SK-N-SH (cell line): ENCODE data around the gene GPR107. TPM values are rescaled to one million over a fixed set of nuclear protein-coding genes. Genes with fewer than 3 reads are reported as not detected.
A peak's percentile ranks its signal among the peaks of the same experiment; 100 is the strongest.

Experiments
- CTCF ChIA-PET: fragments of 300-600, 350-600 bp; formaldehyde crosslinking; extraction: SDS; loops from one replicate; lab custom pipeline; 2021; lab: Yijun Ruan, JAX
- POLR2A ChIA-PET: fragments of 350-600 bp; sonication (Branson Sonifier 250); formaldehyde crosslinking; extraction: SDS; loops from one replicate; lab custom pipeline; 2020; ENCODE audit warnings: antibody characterized with exemption, inconsistent platforms; lab: Yijun Ruan, JAX
- DNase-seq: peaks from one replicate; pipeline ENCODE4 v3.0.0; 2012
- H2AFZ ChIP-seq: fragments of 200-600 bp; sonication (generic); 2 replicates; pipeline ENCODE4 v1.8.1; 2016; ENCODE audit warnings: antibody characterized with exemption, mild to moderate bottlenecking, low read depth
- H3F3A ChIP-seq: fragments of 200-600 bp; sonication (generic); replicated peaks from 2 replicates; pipeline ENCODE3; 2016; ENCODE audit warnings: antibody characterized with exemption, mild to moderate bottlenecking; ENCODE audit not compliant: insufficient read depth
- H3K27ac ChIP-seq, 2 experiments: fragments of 200-500 bp in 1 of 2; fragments of 200-600 bp in 1 of 2; sonication (Bioruptor generic) in 1 of 2; sonication (generic), shearing (Covaris generic) in 1 of 2; 2 replicates each; pipeline versions ENCODE4 v1.5.1 to v1.6.1; 2014 to 2016; ENCODE audit warnings: low read depth in 2 of 2, inconsistent platforms in 1 of 2, low read length in 1 of 2, mild to moderate bottlenecking in 1 of 2, mixed read lengths in 1 of 2
- H3K27me3 ChIP-seq: fragments of 200-600 bp; sonication (generic), shearing (Covaris generic); 2 replicates; pipeline ENCODE4 v1.6.1; 2016; ENCODE audit warnings: mixed run types; ENCODE audit not compliant: insufficient read depth
- H3K36me3 ChIP-seq, 2 experiments: fragments of 200-500 bp in 1 of 2; fragments of 200-600 bp in 1 of 2; sonication (Bioruptor generic) in 1 of 2; sonication (generic) in 1 of 2; replicated peaks in 1 of 2; 2 replicates each; pipeline versions ENCODE3 to v1.5.1; 2014 to 2016; ENCODE audit warnings: low read length in 1 of 2, mild to moderate bottlenecking in 1 of 2; ENCODE audit not compliant: insufficient read depth in 2 of 2, control insufficient read depth in 1 of 2
- H3K4me1 ChIP-seq, 2 experiments: fragments of 200-500 bp in 1 of 2; fragments of 200-600 bp in 1 of 2; sonication (Bioruptor generic) in 1 of 2; sonication (generic), shearing (Covaris generic) in 1 of 2; 2 replicates each; pipeline versions ENCODE4 v1.5.1 to v1.6.1; 2014 to 2016; ENCODE audit warnings: low read depth in 1 of 2, low read length in 1 of 2, mixed run types in 1 of 2; ENCODE audit not compliant: insufficient read depth in 2 of 2, control insufficient read depth in 1 of 2
- H3K4me2 ChIP-seq: fragments of 200-600 bp; sonication (generic), shearing (Covaris generic); 2 replicates; pipeline ENCODE4 v1.6.1; 2017; ENCODE audit warnings: mixed run types
- H3K4me3 ChIP-seq, 2 experiments: fragments of 200-500 bp in 1 of 2; fragments of 200-600 bp in 1 of 2; sonication (Bioruptor generic) in 1 of 2; sonication (generic), shearing (Covaris generic) in 1 of 2; 2 replicates each; pipeline versions ENCODE4 v1.5.1 to v1.8.1; 2014 to 2016; ENCODE audit warnings: low read depth in 2 of 2, inconsistent platforms in 1 of 2, low read length in 1 of 2, mild to moderate bottlenecking in 1 of 2, mixed read lengths in 1 of 2, moderate library complexity in 1 of 2
- H3K79me2 ChIP-seq: fragments of 200-600 bp; sonication (generic); 2 replicates; pipeline ENCODE4 v1.8.1; 2017; ENCODE audit warnings: mild to moderate bottlenecking; ENCODE audit not compliant: insufficient read depth
- H3K9ac ChIP-seq: fragments of 200-600 bp; sonication (generic); 2 replicates; pipeline ENCODE4 v1.6.1; 2017; ENCODE audit warnings: mixed run types
- H3K9me2 ChIP-seq: fragments of 200-600 bp; sonication (generic); 2 replicates; pipeline ENCODE4 v1.6.1; 2017; ENCODE audit warnings: mixed run types
- H3K9me3 ChIP-seq: fragments of 200-600 bp; sonication (generic); 2 replicates; pipeline ENCODE4 v1.6.1; 2017; ENCODE audit warnings: mixed run types, mild to moderate bottlenecking, moderate library complexity
- H4K20me1 ChIP-seq: fragments of 200-600 bp; sonication (generic); 2 replicates; pipeline ENCODE4 v1.6.1; 2017; ENCODE audit warnings: mild to moderate bottlenecking, mixed run types; ENCODE audit not compliant: insufficient read depth
- EZH2phosphoT487 ChIP-seq: fragments of 200-600 bp; sonication (generic); IDR thresholded peaks from 2 replicates; pipeline ENCODE4 v1.6.1; 2017; ENCODE audit warnings: low read depth, mixed run types, mild to moderate bottlenecking, antibody characterized with exemption, moderate library complexity, borderline replicate concordance
- FOXM1 ChIP-seq: IDR thresholded peaks from 2 replicates; pipeline ENCODE4 v1.4.0; 2012; ENCODE audit warnings: low read depth, mild to moderate bottlenecking
- JUND ChIP-seq: IDR thresholded peaks from 2 replicates; pipeline ENCODE4 v1.4.0; 2012
- POLR2AphosphoS5 ChIP-seq: IDR thresholded peaks from 2 replicates; pipeline ENCODE4 v1.6.1; 2012; ENCODE audit warnings: low read depth, low read length
- RFX5 ChIP-seq: IDR thresholded peaks from 2 replicates; pipeline ENCODE4 v1.6.1; 2012; ENCODE audit warnings: mild to moderate bottlenecking, improper control_type of control experiment, low read length
- SMC3 ChIP-seq: IDR thresholded peaks from 2 replicates; pipeline ENCODE4 v1.6.1; 2012; ENCODE audit warnings: low read depth, low read length, improper control_type of control experiment
- TCF12 ChIP-seq: IDR thresholded peaks from 2 replicates; pipeline ENCODE4 v1.4.0; 2012
- YY1 ChIP-seq: IDR thresholded peaks from 2 replicates; pipeline ENCODE4 v1.4.0; 2012; ENCODE audit warnings: low read depth, mild to moderate bottlenecking
- WGBS: methylation state at CpG from one replicate; pipeline ENCODE4 v1.1.6; 2017; ENCODE audit warnings: low lambda C conversion rate; 5-methylcytosine and 5-hydroxymethylcytosine counted together
- polyA plus RNA-seq, 3 experiments: library from polyadenylated mRNA; depleted of rRNA; stranded (reverse); fragments of >200 nt; gene quantifications; 2 replicates each; pipeline ENCODE4 v1.2.3, GENCODE V29; 2012
- TF ChIP-seq, protein P1 (sequence below): fragments of 150-350 bp; IDR thresholded peaks from 2 replicates; pipeline ENCODE4 v1.6.1; 2016; ENCODE audit warnings: mild to moderate bottlenecking, low read depth, low read length
- TF ChIP-seq, protein P2 (sequence below): IDR thresholded peaks from 2 replicates; pipeline ENCODE4 v1.6.1; 2012; ENCODE audit warnings: mild to moderate bottlenecking, low read depth, low read length, moderate library complexity
- TF ChIP-seq, protein P3 (sequence below): fragments of 200-600 bp; sonication (generic); IDR thresholded peaks from 2 replicates; pipeline ENCODE4 v1.6.1; 2017; ENCODE audit warnings: antibody characterized with exemption, mild to moderate bottlenecking, moderate library complexity
- TF ChIP-seq, protein P4 (sequence below): fragments of 150-350 bp; IDR thresholded peaks from 2 replicates; pipeline ENCODE4 v1.6.1; 2017; ENCODE audit warnings: antibody characterized with exemption, low read length, low read depth, borderline replicate concordance
- TF ChIP-seq, protein P5 (sequence below): IDR thresholded peaks from 2 replicates; pipeline ENCODE4 v1.4.0; 2012; ENCODE audit warnings: low read depth, borderline replicate concordance

The GPR107 gene
- polyA plus RNA-seq, 1 of the 3 experiments (the other 2 are of a cell fraction) = 23.0 TPM

DNA sequence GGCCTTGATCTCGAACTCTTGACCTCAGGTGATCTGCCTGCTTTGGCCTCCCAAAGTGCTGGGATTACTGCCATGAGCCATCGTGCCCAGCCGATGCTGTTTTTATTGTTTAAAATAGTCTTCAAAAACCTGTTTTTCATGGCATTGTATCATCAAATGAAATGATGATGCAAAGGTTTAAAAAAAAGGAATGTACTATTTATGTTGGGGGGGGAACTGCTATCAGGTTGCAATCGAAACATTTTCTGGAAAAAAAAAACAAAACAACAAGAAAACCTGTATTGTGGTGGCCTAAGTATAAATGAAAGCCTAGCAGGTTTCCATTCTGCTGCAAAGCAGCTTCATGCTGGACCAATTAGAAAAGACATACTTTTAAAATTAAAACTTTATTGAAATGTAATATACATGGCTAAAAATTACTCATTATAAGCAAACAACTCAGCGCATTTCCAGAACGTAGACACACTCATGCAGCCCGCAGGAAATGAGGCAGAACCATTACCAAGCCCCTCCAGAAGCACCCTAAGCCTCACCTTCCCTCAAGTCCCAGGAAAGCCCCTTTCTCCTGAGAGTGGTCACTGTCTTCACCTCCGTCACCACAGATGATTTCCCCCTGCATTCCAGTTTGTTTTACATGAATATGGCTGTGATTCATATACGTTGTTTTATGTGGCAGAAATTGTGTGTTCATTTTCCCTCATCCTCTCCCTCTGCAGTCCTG lies 19.0 kb downstream of the GPR107 start:
- DNase-seq = no peak
- peaks cover 81% of the 10 kb centered on the region for H3K79me2 ChIP-seq

DNA sequence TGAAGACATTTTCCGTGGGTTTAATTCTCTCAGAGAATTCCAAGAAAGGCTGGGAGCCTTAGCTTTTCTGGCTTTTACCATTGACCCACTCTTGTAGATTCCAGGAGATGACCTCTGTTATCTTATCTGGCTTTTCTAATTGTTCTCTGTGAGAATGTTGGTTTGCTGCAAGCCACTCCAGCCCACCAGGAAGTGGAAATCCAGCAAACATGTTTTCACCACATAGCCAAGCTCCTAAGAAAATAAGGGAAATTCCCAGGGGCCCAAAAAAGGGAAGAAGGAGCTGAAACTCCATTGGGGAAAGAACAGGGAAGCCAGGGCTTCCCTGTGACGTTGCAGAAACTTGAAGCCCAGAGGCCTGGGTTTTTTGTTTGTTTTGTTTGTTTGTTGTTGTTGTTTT lies 19.7 kb downstream of the GPR107 start:
- H2AFZ ChIP-seq = no peak overlapping the region
- peak overlapping the region in 1 of 2 experiments; percentile 11; a peak in 2 of 4 replicates for H3K27ac ChIP-seq
- no peaks in the 10 kb centered on the region for H3F3A ChIP-seq
- no peak overlapping the region for H3K4me2 ChIP-seq
- no peaks in the 10 kb centered on the region for H3K27me3 ChIP-seq
- peaks cover 2 to 9% of the 10 kb centered on the region in 2 experiments; a peak in 2 of 4 replicates for H3K4me1 ChIP-seq
- ChIA-PET POLR2A (no interaction called here), CTCF (interaction anchor here (1.1 kb wide), 2 partner anchors 29 to 34 kb away, joined by 3 to 4 read pairs; no protein-coding TSS in a partner anchor)
- 66% methylated on average over 2 of the region's 2 CpGs for whole genome bisulfite sequencing
- no peak for DNase-seq
- no peak overlapping the region for H3K4me3 ChIP-seq
- no peaks in the 10 kb centered on the region for H3K9me2 ChIP-seq
- H3K79me2 ChIP-seq = peaks cover 74% of the 10 kb centered on the region
- peaks cover 15 to 19% of the 10 kb centered on the region in 2 experiments for H3K36me3 ChIP-seq
- peaks cover 53% of the 10 kb centered on the region for H4K20me1 ChIP-seq
- no peak overlapping the region for H3K9ac ChIP-seq
- no peaks in the 10 kb centered on the region for H3K9me3 ChIP-seq
- TF ChIP-seq JUND (no peak), TCF12 (no peak), POLR2AphosphoS5 (no peak), FOXM1 (no peak), RFX5 (no peak)
- TF ChIP-seq, protein P1, sequence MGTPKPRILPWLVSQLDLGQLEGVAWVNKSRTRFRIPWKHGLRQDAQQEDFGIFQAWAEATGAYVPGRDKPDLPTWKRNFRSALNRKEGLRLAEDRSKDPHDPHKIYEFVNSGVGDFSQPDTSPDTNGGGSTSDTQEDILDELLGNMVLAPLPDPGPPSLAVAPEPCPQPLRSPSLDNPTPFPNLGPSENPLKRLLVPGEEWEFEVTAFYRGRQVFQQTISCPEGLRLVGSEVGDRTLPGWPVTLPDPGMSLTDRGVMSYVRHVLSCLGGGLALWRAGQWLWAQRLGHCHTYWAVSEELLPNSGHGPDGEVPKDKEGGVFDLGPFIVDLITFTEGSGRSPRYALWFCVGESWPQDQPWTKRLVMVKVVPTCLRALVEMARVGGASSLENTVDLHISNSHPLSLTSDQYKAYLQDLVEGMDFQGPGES = no peak
- TF ChIP-seq, protein P2, sequence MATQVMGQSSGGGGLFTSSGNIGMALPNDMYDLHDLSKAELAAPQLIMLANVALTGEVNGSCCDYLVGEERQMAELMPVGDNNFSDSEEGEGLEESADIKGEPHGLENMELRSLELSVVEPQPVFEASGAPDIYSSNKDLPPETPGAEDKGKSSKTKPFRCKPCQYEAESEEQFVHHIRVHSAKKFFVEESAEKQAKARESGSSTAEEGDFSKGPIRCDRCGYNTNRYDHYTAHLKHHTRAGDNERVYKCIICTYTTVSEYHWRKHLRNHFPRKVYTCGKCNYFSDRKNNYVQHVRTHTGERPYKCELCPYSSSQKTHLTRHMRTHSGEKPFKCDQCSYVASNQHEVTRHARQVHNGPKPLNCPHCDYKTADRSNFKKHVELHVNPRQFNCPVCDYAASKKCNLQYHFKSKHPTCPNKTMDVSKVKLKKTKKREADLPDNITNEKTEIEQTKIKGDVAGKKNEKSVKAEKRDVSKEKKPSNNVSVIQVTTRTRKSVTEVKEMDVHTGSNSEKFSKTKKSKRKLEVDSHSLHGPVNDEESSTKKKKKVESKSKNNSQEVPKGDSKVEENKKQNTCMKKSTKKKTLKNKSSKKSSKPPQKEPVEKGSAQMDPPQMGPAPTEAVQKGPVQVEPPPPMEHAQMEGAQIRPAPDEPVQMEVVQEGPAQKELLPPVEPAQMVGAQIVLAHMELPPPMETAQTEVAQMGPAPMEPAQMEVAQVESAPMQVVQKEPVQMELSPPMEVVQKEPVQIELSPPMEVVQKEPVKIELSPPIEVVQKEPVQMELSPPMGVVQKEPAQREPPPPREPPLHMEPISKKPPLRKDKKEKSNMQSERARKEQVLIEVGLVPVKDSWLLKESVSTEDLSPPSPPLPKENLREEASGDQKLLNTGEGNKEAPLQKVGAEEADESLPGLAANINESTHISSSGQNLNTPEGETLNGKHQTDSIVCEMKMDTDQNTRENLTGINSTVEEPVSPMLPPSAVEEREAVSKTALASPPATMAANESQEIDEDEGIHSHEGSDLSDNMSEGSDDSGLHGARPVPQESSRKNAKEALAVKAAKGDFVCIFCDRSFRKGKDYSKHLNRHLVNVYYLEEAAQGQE = no peak
- TF ChIP-seq, protein P3, sequence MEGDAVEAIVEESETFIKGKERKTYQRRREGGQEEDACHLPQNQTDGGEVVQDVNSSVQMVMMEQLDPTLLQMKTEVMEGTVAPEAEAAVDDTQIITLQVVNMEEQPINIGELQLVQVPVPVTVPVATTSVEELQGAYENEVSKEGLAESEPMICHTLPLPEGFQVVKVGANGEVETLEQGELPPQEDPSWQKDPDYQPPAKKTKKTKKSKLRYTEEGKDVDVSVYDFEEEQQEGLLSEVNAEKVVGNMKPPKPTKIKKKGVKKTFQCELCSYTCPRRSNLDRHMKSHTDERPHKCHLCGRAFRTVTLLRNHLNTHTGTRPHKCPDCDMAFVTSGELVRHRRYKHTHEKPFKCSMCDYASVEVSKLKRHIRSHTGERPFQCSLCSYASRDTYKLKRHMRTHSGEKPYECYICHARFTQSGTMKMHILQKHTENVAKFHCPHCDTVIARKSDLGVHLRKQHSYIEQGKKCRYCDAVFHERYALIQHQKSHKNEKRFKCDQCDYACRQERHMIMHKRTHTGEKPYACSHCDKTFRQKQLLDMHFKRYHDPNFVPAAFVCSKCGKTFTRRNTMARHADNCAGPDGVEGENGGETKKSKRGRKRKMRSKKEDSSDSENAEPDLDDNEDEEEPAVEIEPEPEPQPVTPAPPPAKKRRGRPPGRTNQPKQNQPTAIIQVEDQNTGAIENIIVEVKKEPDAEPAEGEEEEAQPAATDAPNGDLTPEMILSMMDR = no peak
- TF ChIP-seq, protein P4, sequence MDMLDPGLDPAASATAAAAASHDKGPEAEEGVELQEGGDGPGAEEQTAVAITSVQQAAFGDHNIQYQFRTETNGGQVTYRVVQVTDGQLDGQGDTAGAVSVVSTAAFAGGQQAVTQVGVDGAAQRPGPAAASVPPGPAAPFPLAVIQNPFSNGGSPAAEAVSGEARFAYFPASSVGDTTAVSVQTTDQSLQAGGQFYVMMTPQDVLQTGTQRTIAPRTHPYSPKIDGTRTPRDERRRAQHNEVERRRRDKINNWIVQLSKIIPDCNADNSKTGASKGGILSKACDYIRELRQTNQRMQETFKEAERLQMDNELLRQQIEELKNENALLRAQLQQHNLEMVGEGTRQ = no peak

More for the DNA sequence above, 19.0 kb downstream of the GPR107 start:
- CTCF ChIA-PET = interaction anchor here (1.1 kb wide), 2 partner anchors 28 to 35 kb away, joined by 3 to 4 read pairs; no protein-coding TSS in a partner anchor
- H3K4me1 ChIP-seq = peaks cover 2 to 9% of the 10 kb centered on the region in 2 experiments; a peak in 2 of 4 replicates
- H3K27me3 ChIP-seq = no peaks in the 10 kb centered on the region
- no peaks in the 10 kb centered on the region for H3F3A ChIP-seq
- H3K27ac ChIP-seq = peak overlapping the region in 1 of 2 experiments; percentile 11; a peak in 1 of 4 replicates
- H3K4me2 ChIP-seq = no peak overlapping the region
- no peak overlapping the region for H2AFZ ChIP-seq
- peaks cover 11 to 19% of the 10 kb centered on the region in 2 experiments for H3K36me3 ChIP-seq
- 94% methylated on average over 9 of the region's 9 CpGs for WGBS
- POLR2A ChIA-PET = no interaction called here
- no peak overlapping the region for H3K4me3 ChIP-seq
- no peaks in the 10 kb centered on the region for H3K9me2 ChIP-seq
- H4K20me1 ChIP-seq = peaks cover 58% of the 10 kb centered on the region
- TF ChIP-seq, protein P4 = no peak
- TF ChIP-seq EZH2phosphoT487 (no peak), SMC3 (no peak), YY1 (no peak), FOXM1 (no peak)
- TF ChIP-seq, protein P5, sequence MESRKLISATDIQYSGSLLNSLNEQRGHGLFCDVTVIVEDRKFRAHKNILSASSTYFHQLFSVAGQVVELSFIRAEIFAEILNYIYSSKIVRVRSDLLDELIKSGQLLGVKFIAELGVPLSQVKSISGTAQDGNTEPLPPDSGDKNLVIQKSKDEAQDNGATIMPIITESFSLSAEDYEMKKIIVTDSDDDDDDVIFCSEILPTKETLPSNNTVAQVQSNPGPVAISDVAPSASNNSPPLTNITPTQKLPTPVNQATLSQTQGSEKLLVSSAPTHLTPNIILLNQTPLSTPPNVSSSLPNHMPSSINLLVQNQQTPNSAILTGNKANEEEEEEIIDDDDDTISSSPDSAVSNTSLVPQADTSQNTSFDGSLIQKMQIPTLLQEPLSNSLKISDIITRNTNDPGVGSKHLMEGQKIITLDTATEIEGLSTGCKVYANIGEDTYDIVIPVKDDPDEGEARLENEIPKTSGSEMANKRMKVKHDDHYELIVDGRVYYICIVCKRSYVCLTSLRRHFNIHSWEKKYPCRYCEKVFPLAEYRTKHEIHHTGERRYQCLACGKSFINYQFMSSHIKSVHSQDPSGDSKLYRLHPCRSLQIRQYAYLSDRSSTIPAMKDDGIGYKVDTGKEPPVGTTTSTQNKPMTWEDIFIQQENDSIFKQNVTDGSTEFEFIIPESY = no peak
- TF ChIP-seq, all 33 proteins: peak for 0
- H3K9me3 ChIP-seq = no peaks in the 10 kb centered on the region
- H3K9ac ChIP-seq = no peak overlapping the region
